ENCODE data around the gene SYCP2L.

DNA sequence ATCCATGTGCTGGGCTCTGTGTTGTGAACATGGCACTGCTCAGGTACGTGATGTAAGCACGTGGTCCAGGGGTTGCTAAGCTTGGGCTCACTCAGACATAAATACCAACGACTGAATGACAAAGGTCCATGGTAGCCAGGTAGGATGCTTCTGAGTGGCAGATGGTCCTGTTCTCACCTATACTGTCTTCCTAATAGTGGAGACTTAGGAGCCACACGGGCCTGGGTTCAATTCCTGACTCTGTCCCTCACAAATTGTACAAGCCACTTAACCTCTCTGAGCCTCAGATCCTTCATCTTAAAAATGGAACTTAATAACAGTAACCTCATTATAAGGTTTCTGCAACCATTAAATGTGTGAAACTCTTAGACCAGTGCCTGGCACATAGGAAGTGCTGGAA lies 11.8 kb upstream of the SYCP2L start:
- TF ChIP-seq CTCF (IDR thresholded peaks at IDR 0.05): no peak
- TF ChIP-seq EZH2 (IDR thresholded peaks at IDR 0.05; ENCODE audit: borderline replicate concordance, insufficient read depth, low read depth, low read length, poor library complexity, severe bottlenecking): no peak

All from B cell (primary cell).